Measurements from ENCODE around the gene SLC6A6.

Gene SLC6A6

GRCh38 chr3:14467814-14468620 lies 65.6 kb downstream of the SLC6A6 start:
- H3K27me3 Mint-ChIP-seq: no peaks in the 10 kb centered on the region
- no peaks in the 10 kb centered on the region for H3K9me3 Mint-ChIP-seq
- H3K4me3 Mint-ChIP-seq: no peak overlapping the region
- peak overlapping the region in 1 of 2 donors; percentile 48 for H3K27ac Mint-ChIP-seq
- peak; percentile 54 for ATAC-seq
- peak; percentile 36 to 38 for DNase-seq
- no peaks in the 10 kb centered on the region for H3K4me1 Mint-ChIP-seq

- Mint-ChIP-seq H3K9me3 (no peaks in the 10 kb centered on the region), H3K4me3 (no peak overlapping the region), H3K4me1 (no peaks in the 10 kb centered on the region), H3K27me3 (no peaks in the 10 kb centered on the region), H3K27ac (no peak overlapping the region)
- no peak for ATAC-seq
- no peak for DNase-seq
Observed at GRCh38 chr3:14468621-14468981, 66.2 kb downstream of the SLC6A6 start.

GRCh38 chr3:14470461-14470860 lies 68.1 kb downstream of the SLC6A6 start:
- H3K27ac Mint-ChIP-seq: no peak overlapping the region
- H3K27me3 Mint-ChIP-seq: no peaks in the 10 kb centered on the region
- no peak overlapping the region for H3K4me3 Mint-ChIP-seq
- no peak for ATAC-seq
- no peaks in the 10 kb centered on the region for H3K4me1 Mint-ChIP-seq
- no peak for DNase-seq
- no peaks in the 10 kb centered on the region for H3K9me3 Mint-ChIP-seq

- Mint-ChIP-seq H3K27me3 (no peaks in the 10 kb centered on the region), H3K27ac (no peak overlapping the region), H3K9me3 (no peaks in the 10 kb centered on the region), H3K4me3 (no peak overlapping the region), H3K4me1 (no peaks in the 10 kb centered on the region)
- no peak for DNase-seq
- no peak for ATAC-seq
Observed at GRCh38 chr3:14471016-14471415, 68.6 kb downstream of the SLC6A6 start.

- DNase-seq (no peak), ATAC-seq (no peak)
- no peak overlapping the region for H3K4me3 Mint-ChIP-seq
- no peak overlapping the region for H3K27ac Mint-ChIP-seq
- no peaks in the 10 kb centered on the region for H3K9me3 Mint-ChIP-seq
- H3K4me1 Mint-ChIP-seq: no peaks in the 10 kb centered on the region
- H3K27me3 Mint-ChIP-seq: no peaks in the 10 kb centered on the region
Observed at GRCh38 chr3:14471690-14472089, 69.3 kb downstream of the SLC6A6 start.

GRCh38 chr3:14472471-14473351 lies 70.3 kb downstream of the SLC6A6 start:
- DNase-seq (no peak), ATAC-seq (peak; percentile 36)
- Mint-ChIP-seq H3K4me3 (no peak overlapping the region), H3K4me1 (no peaks in the 10 kb centered on the region), H3K9me3 (no peaks in the 10 kb centered on the region), H3K27ac (peak overlapping the region; percentile 40 to 72), H3K27me3 (no peaks in the 10 kb centered on the region)

GRCh38 chr3:14473411-14473891 lies 71.0 kb downstream of the SLC6A6 start:
- no peaks in the 10 kb centered on the region for H3K27me3 Mint-ChIP-seq
- H3K4me1 Mint-ChIP-seq: no peaks in the 10 kb centered on the region
- peak overlapping the region; percentile 53 to 72 for H3K27ac Mint-ChIP-seq
- H3K4me3 Mint-ChIP-seq: no peak overlapping the region
- DNase-seq (no peak), ATAC-seq (no peak)
- no peaks in the 10 kb centered on the region for H3K9me3 Mint-ChIP-seq

GRCh38 chr3:14474363-14475081 lies 72.1 kb downstream of the SLC6A6 start:
- H3K27me3 Mint-ChIP-seq: no peaks in the 10 kb centered on the region
- H3K4me1 Mint-ChIP-seq: no peaks in the 10 kb centered on the region
- H3K27ac Mint-ChIP-seq: peak overlapping the region in 1 of 2 donors; percentile 48
- no peak for ATAC-seq
- no peak overlapping the region for H3K4me3 Mint-ChIP-seq
- no peak for DNase-seq
- no peaks in the 10 kb centered on the region for H3K9me3 Mint-ChIP-seq

- H3K9me3 Mint-ChIP-seq: no peaks in the 10 kb centered on the region
- H3K4me1 Mint-ChIP-seq: no peaks in the 10 kb centered on the region
- H3K4me3 Mint-ChIP-seq: no peak overlapping the region
- no peak for ATAC-seq
- no peaks in the 10 kb centered on the region for H3K27me3 Mint-ChIP-seq
- no peak overlapping the region for H3K27ac Mint-ChIP-seq
- DNase-seq: no peak
Observed at GRCh38 chr3:14475621-14476020, 73.2 kb downstream of the SLC6A6 start.

GRCh38 chr3:14476583-14477265 lies 74.3 kb downstream of the SLC6A6 start:
- Mint-ChIP-seq H3K4me1 (no peaks in the 10 kb centered on the region), H3K9me3 (no peaks in the 10 kb centered on the region), H3K27me3 (no peaks in the 10 kb centered on the region), H3K4me3 (no peak overlapping the region), H3K27ac (peak overlapping the region; percentile 50 to 82)
- DNase-seq (no peak), ATAC-seq (no peak)

GRCh38 chr3:14477311-14477935 lies 75.0 kb downstream of the SLC6A6 start:
- no peak for ATAC-seq
- H3K4me1 Mint-ChIP-seq: no peaks in the 10 kb centered on the region
- no peak for DNase-seq
- no peaks in the 10 kb centered on the region for H3K27me3 Mint-ChIP-seq
- peak overlapping the region in 1 of 2 donors; percentile 50 for H3K27ac Mint-ChIP-seq
- no peak overlapping the region for H3K4me3 Mint-ChIP-seq
- no peaks in the 10 kb centered on the region for H3K9me3 Mint-ChIP-seq

- H3K4me3 Mint-ChIP-seq: no peak overlapping the region
- no peaks in the 10 kb centered on the region for H3K27me3 Mint-ChIP-seq
- DNase-seq (no peak), ATAC-seq (no peak)
- no peaks in the 10 kb centered on the region for H3K4me1 Mint-ChIP-seq
- H3K9me3 Mint-ChIP-seq: no peaks in the 10 kb centered on the region
- peak overlapping the region in 1 of 2 donors; percentile 3 for H3K27ac Mint-ChIP-seq
Observed at GRCh38 chr3:14478956-14479550, 76.6 kb downstream of the SLC6A6 start.

- Mint-ChIP-seq H3K4me3 (no peak overlapping the region), H3K4me1 (no peaks in the 10 kb centered on the region), H3K27ac (no peak overlapping the region), H3K9me3 (no peaks in the 10 kb centered on the region), H3K27me3 (no peaks in the 10 kb centered on the region)
- DNase-seq (no peak), ATAC-seq (no peak)
Observed at GRCh38 chr3:14479591-14479990, 77.2 kb downstream of the SLC6A6 start.

GRCh38 chr3:14480207-14481017 lies 78.0 kb downstream of the SLC6A6 start:
- no peaks in the 10 kb centered on the region for H3K9me3 Mint-ChIP-seq
- no peak overlapping the region for H3K4me3 Mint-ChIP-seq
- peak overlapping the region; percentile 30 to 86 for H3K27ac Mint-ChIP-seq
- DNase-seq (no peak), ATAC-seq (no peak)
- H3K4me1 Mint-ChIP-seq: no peaks in the 10 kb centered on the region
- no peaks in the 10 kb centered on the region for H3K27me3 Mint-ChIP-seq
